KOPT-K1 (cell line): ENCODE results near the gene MARCHF10.

Experiments
- H3K27ac ChIP-seq: fragments of 200-600 bp; sonication (generic); 2 replicates; pipeline ENCODE4 v1.5.1; 2016; ENCODE audit warnings: antibody characterized with exemption, mild to moderate bottlenecking, low read depth, low read length; ENCODE audit not compliant: poor library complexity, severe bottlenecking
- H3K36me3 ChIP-seq: fragments of 200-600 bp; sonication (generic); 2 replicates; pipeline ENCODE4 v1.5.1; 2017; ENCODE audit warnings: antibody characterized with exemption, mild to moderate bottlenecking, low read length, moderate library complexity; ENCODE audit not compliant: insufficient read depth
- H3K9me3 ChIP-seq: fragments of 200-600 bp; sonication (generic); 2 replicates; pipeline ENCODE4 v1.5.1; 2017; ENCODE audit warnings: antibody characterized with exemption, low read length, mild to moderate bottlenecking; ENCODE audit not compliant: insufficient read depth, poor library complexity, severe bottlenecking

Gene MARCHF10

GRCh38 chr17:62713086-62713881, 94.8 kb downstream of the MARCHF10 start:
- H3K9me3 ChIP-seq = peaks cover 7% of the 10 kb centered on the region
- H3K27ac ChIP-seq = no peak overlapping the region

GRCh38 chr17:62712171-62712581, 95.9 kb downstream of the MARCHF10 start:
- Histone ChIP-seq H3K9me3 (peaks cover 7% of the 10 kb centered on the region), H3K27ac (no peak overlapping the region), H3K36me3 (no peaks in the 10 kb centered on the region)

More at GRCh38 chr17:62713086-62713881, 94.8 kb downstream of the MARCHF10 start:
- no peaks in the 10 kb centered on the region for H3K36me3 ChIP-seq

- no peaks in the 10 kb centered on the region for H3K36me3 ChIP-seq
- H3K9me3 ChIP-seq = peaks cover 7% of the 10 kb centered on the region
- H3K27ac ChIP-seq = no peak overlapping the region
Observed at GRCh38 chr17:62708587-62708986, 99.5 kb downstream of the MARCHF10 start.

GRCh38 chr17:62707425-62707739, 100.7 kb downstream of the MARCHF10 start:
- Histone ChIP-seq H3K27ac (no peak overlapping the region), H3K9me3 (peaks cover 7% of the 10 kb centered on the region), H3K36me3 (no peaks in the 10 kb centered on the region)

- H3K27ac ChIP-seq = no peak overlapping the region
- peaks cover 7% of the 10 kb centered on the region for H3K9me3 ChIP-seq
- H3K36me3 ChIP-seq = no peaks in the 10 kb centered on the region
Observed at GRCh38 chr17:62706598-62707424, 101.3 kb downstream of the MARCHF10 start.

GRCh38 chr17:62705778-62706597, 102.1 kb downstream of the MARCHF10 start:
- Histone ChIP-seq H3K36me3 (no peaks in the 10 kb centered on the region), H3K9me3 (peaks cover 7% of the 10 kb centered on the region), H3K27ac (no peak overlapping the region)

- H3K27ac ChIP-seq = no peak overlapping the region
- no peaks in the 10 kb centered on the region for H3K36me3 ChIP-seq
- peaks cover 7% of the 10 kb centered on the region for H3K9me3 ChIP-seq
Observed at GRCh38 chr17:62705156-62705777, 102.8 kb downstream of the MARCHF10 start.

- no peak overlapping the region for H3K27ac ChIP-seq
- no peaks in the 10 kb centered on the region for H3K36me3 ChIP-seq
- H3K9me3 ChIP-seq = peaks cover 7% of the 10 kb centered on the region
Observed at GRCh38 chr17:62704381-62704971, 103.6 kb downstream of the MARCHF10 start.

GRCh38 chr17:62703776-62704380, 104.2 kb downstream of the MARCHF10 start:
- Histone ChIP-seq H3K9me3 (peaks cover 6% of the 10 kb centered on the region), H3K27ac (no peak overlapping the region), H3K36me3 (no peaks in the 10 kb centered on the region)

- Histone ChIP-seq H3K36me3 (no peaks in the 10 kb centered on the region), H3K27ac (no peak overlapping the region), H3K9me3 (no peaks in the 10 kb centered on the region)
Observed at GRCh38 chr17:62703261-62703775, 104.8 kb downstream of the MARCHF10 start.

- no peak overlapping the region for H3K27ac ChIP-seq
- no peaks in the 10 kb centered on the region for H3K36me3 ChIP-seq
- H3K9me3 ChIP-seq = no peaks in the 10 kb centered on the region
Observed at GRCh38 chr17:62702746-62703260, 105.3 kb downstream of the MARCHF10 start.

GRCh38 chr17:62701706-62702085, 106.4 kb downstream of the MARCHF10 start:
- Histone ChIP-seq H3K27ac (no peak overlapping the region), H3K36me3 (no peaks in the 10 kb centered on the region), H3K9me3 (no peaks in the 10 kb centered on the region)

- H3K36me3 ChIP-seq = no peaks in the 10 kb centered on the region
- no peaks in the 10 kb centered on the region for H3K9me3 ChIP-seq
Observed at GRCh38 chr17:62700964-62701705, 107.0 kb downstream of the MARCHF10 start.

More at GRCh38 chr17:62700964-62701705, 107.0 kb downstream of the MARCHF10 start:
- no peak overlapping the region for H3K27ac ChIP-seq
